Breast epithelium (tissue), 4 donors: ENCODE results near the gene SEC16A. TPM values are rescaled to one million over a fixed set of nuclear protein-coding genes. Genes with fewer than 3 reads are reported as not detected.

Experiments
- DNase-seq, 2 donors: peaks; one replicate each; pipeline ENCODE4 v3.0.0-alpha.2; 2019; ENCODE audit warnings: low spot score in 2 of 2
- H3K27ac ChIP-seq, 2 donors: fragments of 200-600 bp; sonication (generic) in 1 of 2; one replicate each; pipeline ENCODE4 v1.5.1; 2016 to 2019; ENCODE audit warnings: mild to moderate bottlenecking in 1 of 2
- H3K27me3 ChIP-seq, 2 donors: fragments of 200-600 bp; sonication (generic) in 1 of 2; one replicate each; pipeline versions ENCODE4 v1.5.1 to v1.6.0; 2017 to 2019; ENCODE audit warnings: control low read depth in 1 of 2, mild to moderate bottlenecking in 1 of 2
- H3K36me3 ChIP-seq: fragments of 200-600 bp; one replicate; pipeline ENCODE4 v1.5.1; 2019
- H3K4me1 ChIP-seq, 2 donors: fragments of 200-600 bp; sonication (generic); one replicate each; pipeline ENCODE4 v1.5.1; 2016 to 2019; ENCODE audit warnings: control low read depth in 1 of 2
- H3K4me3 ChIP-seq, 3 donors: fragments of 200-600 bp; sonication (generic); 1 replicate in 2 of 3; 2 replicates in 1 of 3; pipeline ENCODE4 v1.5.1; 2016 to 2019; ENCODE audit warnings: mild to moderate bottlenecking in 3 of 3, moderate library complexity in 2 of 3
- H3K9me3 ChIP-seq, 2 donors: fragments of 200-600 bp; sonication (generic) in 1 of 2; one replicate each; pipeline ENCODE4 v1.5.1; 2016 to 2019; ENCODE audit warnings: control low read depth in 1 of 2
- CTCF ChIP-seq, 3 donors: fragments of 450-650 bp; IDR thresholded peaks; one replicate each; pipeline ENCODE4 v1.5.1; 2016 to 2017; ENCODE audit warnings: antibody characterized with exemption in 3 of 3, mild to moderate bottlenecking in 3 of 3, moderate library complexity in 3 of 3
- POLR2A ChIP-seq: fragments of 450-650 bp; IDR thresholded peaks from one replicate; pipeline ENCODE4 v1.6.1; 2016; ENCODE audit warnings: antibody characterized with exemption, mild to moderate bottlenecking, moderate library complexity
- POLR2AphosphoS5 ChIP-seq, 3 donors: sonication (generic); formaldehyde crosslinking; IDR thresholded peaks; one replicate each; pipeline ENCODE4 v1.6.1; 2017; ENCODE audit warnings: antibody characterized with exemption in 3 of 3
- intact Hi-C: fragments of 100-400 bp; cut with DNase I; formaldehyde crosslinking; loops from one replicate; pipeline ENCODE4 v1.15.1; 2023; ENCODE audit warnings: low total_unique reads
- total RNA-seq, 3 donors: library from RNA; depleted of rRNA; stranded (reverse); fragments of >200 nt; gene quantifications; one replicate each; pipeline ENCODE4 v1.1.0, GENCODE V29; 2016

The SEC16A gene
- total RNA-seq, 3 donors from 2014 or later = 41.9 to 55.1 (median 42.9) TPM

DNA sequence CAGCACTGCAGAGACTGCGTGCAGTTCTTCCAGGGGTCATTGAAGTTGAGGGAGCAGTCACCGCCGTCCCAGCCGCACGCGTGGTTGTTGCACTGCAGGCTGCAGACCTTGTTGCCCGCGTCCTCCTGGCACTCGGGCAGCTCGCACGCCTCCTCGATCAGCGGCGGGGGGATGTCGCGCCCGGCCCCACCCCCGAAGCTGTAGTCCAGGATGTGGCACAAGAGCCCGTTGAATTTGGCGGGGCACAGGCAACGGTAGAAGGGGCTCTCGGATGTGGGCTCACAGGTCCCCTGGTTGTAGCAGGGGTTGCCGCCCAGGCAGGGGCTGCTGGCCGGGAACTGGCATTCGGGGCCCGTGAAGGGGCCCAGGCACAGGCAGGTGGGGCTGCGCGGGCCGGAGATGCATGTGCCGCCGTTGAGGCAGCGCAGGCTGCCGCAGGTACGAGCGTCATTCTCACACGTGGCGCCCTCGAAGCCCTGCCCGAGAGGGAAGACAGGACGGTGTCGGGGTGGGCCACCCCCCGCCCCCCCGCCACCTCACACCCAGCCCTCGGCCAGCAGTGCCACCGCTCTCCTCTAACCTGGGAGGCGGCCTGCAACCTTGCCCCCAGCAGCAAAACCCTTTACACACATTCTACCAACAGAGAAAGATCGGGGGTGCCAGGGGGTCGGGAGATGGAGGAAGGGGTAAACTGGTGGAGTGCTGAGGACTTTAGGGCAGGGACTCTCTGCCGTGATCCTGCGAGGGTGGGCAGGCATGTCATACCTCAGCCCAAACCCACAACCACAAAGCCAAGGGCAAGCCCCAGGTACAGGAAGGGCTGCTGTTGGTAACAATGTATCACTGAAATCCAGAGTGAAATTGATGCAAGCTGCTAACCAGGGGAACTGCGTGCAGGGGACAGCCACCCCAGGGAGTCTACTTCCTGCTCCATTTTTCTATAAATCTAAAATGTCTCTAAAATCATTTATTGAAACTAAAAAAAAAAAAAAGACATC, 22.9 kb upstream of the SEC16A start:
- Histone ChIP-seq H3K27me3 (no peaks in the 10 kb centered on the region), H3K4me3 (no peak overlapping the region), H3K27ac (no peak overlapping the region), H3K4me1 (no peaks in the 10 kb centered on the region), H3K36me3 (peaks cover 14% of the 10 kb centered on the region), H3K9me3 (no peaks in the 10 kb centered on the region)
- intact Hi-C loops = no loop called here
- no peak for DNase-seq
- TF ChIP-seq CTCF (IDR thresholded peaks at IDR 0.05) = no peak
- no peak for TF ChIP-seq POLR2A
- no peak for TF ChIP-seq POLR2AphosphoS5 (IDR thresholded peaks at IDR 0.05)

DNA sequence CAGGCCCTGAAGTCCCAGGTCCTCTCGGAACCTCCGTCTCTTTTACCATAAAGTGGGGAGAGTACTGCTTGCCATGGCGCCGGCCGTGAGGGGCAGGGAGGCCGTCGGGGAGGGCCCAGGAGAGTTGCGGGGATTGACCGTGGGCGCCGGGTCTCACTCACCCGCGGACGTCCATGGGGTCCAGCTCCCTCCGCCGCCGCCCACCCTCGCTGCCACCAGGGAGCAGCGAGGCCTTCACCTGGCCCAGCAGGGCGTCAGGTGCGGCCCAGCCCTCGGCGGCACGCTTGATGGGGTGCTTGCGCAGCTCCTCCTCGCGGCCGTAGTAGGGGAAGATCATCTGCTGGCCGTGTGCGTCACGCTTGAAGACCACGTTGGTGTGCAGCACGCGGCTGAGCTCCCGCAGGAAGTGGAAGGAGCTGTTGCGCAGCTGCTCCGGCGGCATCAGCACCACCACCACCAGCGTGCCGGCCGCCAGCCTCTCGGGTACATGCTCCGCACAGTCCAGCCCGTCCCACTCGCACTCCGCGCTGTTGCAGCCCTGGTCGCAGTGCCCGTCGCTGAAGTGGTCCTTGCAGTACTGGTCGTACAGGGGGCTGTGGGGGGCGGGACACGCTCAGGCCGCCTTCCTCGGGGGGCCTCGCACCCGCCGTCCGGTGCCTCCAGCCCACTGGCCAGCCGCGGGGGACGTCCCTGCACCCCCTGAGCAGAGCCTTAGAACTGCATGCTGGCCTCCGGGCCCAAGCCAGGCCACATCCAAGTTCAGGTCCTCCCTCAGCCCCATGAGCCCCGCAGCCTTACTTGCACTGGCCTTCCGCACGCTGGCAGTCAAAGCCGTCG, 21.9 kb upstream of the SEC16A start:
- H3K27ac ChIP-seq = no peak overlapping the region

GRCh38 chr9:136502940-136503550, 20.2 kb upstream of the SEC16A start:
- H3K9me3 ChIP-seq = no peaks in the 10 kb centered on the region
- no peak overlapping the region for H3K4me3 ChIP-seq
- no peak for DNase-seq
- H3K27me3 ChIP-seq = no peaks in the 10 kb centered on the region
- H3K4me1 ChIP-seq = no peaks in the 10 kb centered on the region
- intact Hi-C loops = no loop called here
- TF ChIP-seq POLR2A = no peak
- no peak for TF ChIP-seq POLR2AphosphoS5 (IDR thresholded peaks at IDR 0.05)
- no peak for TF ChIP-seq CTCF (IDR thresholded peaks at IDR 0.05)
- peaks cover 19% of the 10 kb centered on the region for H3K36me3 ChIP-seq
- no peak overlapping the region for H3K27ac ChIP-seq

More for the DNA sequence above, 21.9 kb upstream of the SEC16A start:
- H3K27me3 ChIP-seq = no peaks in the 10 kb centered on the region
- no peaks in the 10 kb centered on the region for H3K9me3 ChIP-seq
- intact Hi-C loops = no loop called here
- H3K4me1 ChIP-seq = no peaks in the 10 kb centered on the region
- TF ChIP-seq POLR2A (no peak), CTCF (IDR thresholded peaks at IDR 0.05) (no peak), POLR2AphosphoS5 (IDR thresholded peaks at IDR 0.05) (no peak)
- no peak for DNase-seq
- no peak overlapping the region for H3K4me3 ChIP-seq
- peaks cover 19% of the 10 kb centered on the region for H3K36me3 ChIP-seq

GRCh38 chr9:136502196-136502595, 19.4 kb upstream of the SEC16A start:
- no peaks in the 10 kb centered on the region for H3K9me3 ChIP-seq
- no peak for TF ChIP-seq POLR2A
- no peak for TF ChIP-seq CTCF (IDR thresholded peaks at IDR 0.05)
- no peak for TF ChIP-seq POLR2AphosphoS5 (IDR thresholded peaks at IDR 0.05)
- intact Hi-C loops = no loop called here
- H3K4me1 ChIP-seq = no peaks in the 10 kb centered on the region
- no peak overlapping the region for H3K4me3 ChIP-seq
- peaks cover 19% of the 10 kb centered on the region for H3K36me3 ChIP-seq
- no peaks in the 10 kb centered on the region for H3K27me3 ChIP-seq
- no peak for DNase-seq
- no peak overlapping the region for H3K27ac ChIP-seq
